ENCODE measurements around the gene ADAM12. TPM values are rescaled to one million over a fixed set of nuclear protein-coding genes. Genes with fewer than 3 reads are reported as not detected.

ADAM12 gene
- total RNA-seq, 1 experiment from 2014 or later = 0.24 TPM

DNA sequence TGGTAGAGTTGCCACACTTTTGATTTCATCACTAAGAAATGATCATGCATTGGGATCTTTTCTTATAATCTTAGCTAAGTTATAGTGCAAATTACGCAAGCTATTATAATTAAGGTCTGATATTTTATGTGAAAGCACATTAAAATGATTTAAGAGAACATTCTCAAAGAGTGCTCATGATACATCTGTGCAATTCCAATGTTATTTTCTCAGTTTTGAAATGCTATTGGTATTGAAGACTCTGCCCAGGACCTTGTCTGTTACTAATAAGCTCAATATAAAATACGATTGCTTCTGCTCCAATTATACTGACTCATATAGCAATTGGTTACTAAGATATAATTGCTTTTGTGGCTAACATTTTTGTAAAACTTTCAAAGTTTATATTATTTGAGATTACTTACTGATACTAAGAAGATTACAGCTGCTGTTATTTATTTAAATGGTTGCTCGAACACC, 180.9 kb downstream of the ADAM12 start:
- no peak overlapping the region for H2BK5ac ChIP-seq (ENCODE audit: insufficient read length, low read length)
- H3K23ac ChIP-seq (ENCODE audit: insufficient read length, low read depth, low read length) = no peak overlapping the region
- no peaks in the 10 kb centered on the region for H3K4me1 ChIP-seq (ENCODE audit: insufficient read depth, low read length)
- H3K18ac ChIP-seq (ENCODE audit: insufficient read length, low read depth, low read length) = no peak overlapping the region
- H4K5ac ChIP-seq (ENCODE audit: insufficient read length, low read depth, low read length) = no peak overlapping the region
- H2AFZ ChIP-seq (ENCODE audit: low read length) = no peak overlapping the region
- TF ChIP-seq, protein P1, sequence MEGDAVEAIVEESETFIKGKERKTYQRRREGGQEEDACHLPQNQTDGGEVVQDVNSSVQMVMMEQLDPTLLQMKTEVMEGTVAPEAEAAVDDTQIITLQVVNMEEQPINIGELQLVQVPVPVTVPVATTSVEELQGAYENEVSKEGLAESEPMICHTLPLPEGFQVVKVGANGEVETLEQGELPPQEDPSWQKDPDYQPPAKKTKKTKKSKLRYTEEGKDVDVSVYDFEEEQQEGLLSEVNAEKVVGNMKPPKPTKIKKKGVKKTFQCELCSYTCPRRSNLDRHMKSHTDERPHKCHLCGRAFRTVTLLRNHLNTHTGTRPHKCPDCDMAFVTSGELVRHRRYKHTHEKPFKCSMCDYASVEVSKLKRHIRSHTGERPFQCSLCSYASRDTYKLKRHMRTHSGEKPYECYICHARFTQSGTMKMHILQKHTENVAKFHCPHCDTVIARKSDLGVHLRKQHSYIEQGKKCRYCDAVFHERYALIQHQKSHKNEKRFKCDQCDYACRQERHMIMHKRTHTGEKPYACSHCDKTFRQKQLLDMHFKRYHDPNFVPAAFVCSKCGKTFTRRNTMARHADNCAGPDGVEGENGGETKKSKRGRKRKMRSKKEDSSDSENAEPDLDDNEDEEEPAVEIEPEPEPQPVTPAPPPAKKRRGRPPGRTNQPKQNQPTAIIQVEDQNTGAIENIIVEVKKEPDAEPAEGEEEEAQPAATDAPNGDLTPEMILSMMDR (conservative IDR thresholded peaks at IDR 0.05) = no peak
- H3K4me1 Mint-ChIP-seq = no peaks in the 10 kb centered on the region
- no peak overlapping the region for H3K4me2 ChIP-seq (ENCODE audit: insufficient read depth, insufficient read length, low read length)
- H2AK5ac ChIP-seq (ENCODE audit: insufficient read length, low read length) = no peak overlapping the region
- no CpG with 5 or more reads among the region's 3 CpGs for WGBS (ENCODE audit: extremely low coverage, insufficient read length, low lambda C conversion rate)
- H3K56ac ChIP-seq (ENCODE audit: insufficient read length, low read depth, low read length) = no peak overlapping the region
- peaks cover 7% of the 10 kb centered on the region for H3K27me3 Mint-ChIP-seq (ENCODE audit: low read depth)
- peaks cover 2 to 3% of the 10 kb centered on the region in 2 experiments; a peak in 2 of 5 replicates for H3K9me3 Mint-ChIP-seq
- no peak overlapping the region for H2BK20ac ChIP-seq (ENCODE audit: low read depth, low read length, poor library complexity, severe bottlenecking)
- no peak overlapping the region for H3K4me3 Mint-ChIP-seq
- H3K4ac ChIP-seq (ENCODE audit: low read depth, low read length) = no peak overlapping the region
- no peak overlapping the region for H3K27ac Mint-ChIP-seq
- H3K79me2 ChIP-seq (ENCODE audit: insufficient read depth, low read length) = no peaks in the 10 kb centered on the region
- DNase-seq = no peak
- H2BK120ac ChIP-seq (ENCODE audit: low read depth, low read length, poor library complexity, severe bottlenecking) = no peak overlapping the region
- H3K79me1 ChIP-seq (ENCODE audit: insufficient read depth, low read depth, low read length, poor library complexity, severe bottlenecking) = no peaks in the 10 kb centered on the region
- no peak overlapping the region for H3K9ac ChIP-seq (ENCODE audit: extremely low read depth, insufficient read length, low read length)
- H3T11ph ChIP-seq (ENCODE audit: low read length) = no peak overlapping the region
- H4K91ac ChIP-seq (ENCODE audit: insufficient read length, low read depth, low read length) = no peak overlapping the region
- no peak overlapping the region for H4K8ac ChIP-seq (replicated peaks; ENCODE audit: insufficient read length, low read depth, low read length)
- H2BK15ac ChIP-seq (ENCODE audit: low read depth, low read length) = no peak overlapping the region
- no peak overlapping the region for H3K27ac ChIP-seq (ENCODE audit: insufficient read length, low read depth, low read length)
- H3K27me3 ChIP-seq (ENCODE audit: insufficient read depth, low read length) = no peaks in the 10 kb centered on the region
- H4K20me1 ChIP-seq (ENCODE audit: control insufficient read depth, insufficient read depth, insufficient read length) = no peaks in the 10 kb centered on the region
- H2BK12ac ChIP-seq (ENCODE audit: insufficient read length, low read depth, low read length) = no peak overlapping the region
- no peaks in the 10 kb centered on the region for H3K9me3 ChIP-seq (ENCODE audit: control insufficient read depth, low read depth, low read length)
- no peaks in the 10 kb centered on the region for H3K23me2 ChIP-seq (ENCODE audit: insufficient read length, low read depth, low read length, poor library complexity, severe bottlenecking)
- H3K14ac ChIP-seq (ENCODE audit: insufficient read depth, low read length) = no peak overlapping the region
- H3K36me3 Mint-ChIP-seq (ENCODE audit: insufficient read depth in 1 of 3, low read depth in 3 of 3) = peaks cover 0 to 4% (median 0%) of the 10 kb centered on the region in 3 experiments; a peak in 2 of 7 replicates

Data from H9 (cell line).